Stimulated activated CD4-positive, alpha-beta T cell treated with anti-CD3 and anti-CD28 coated beads, Interleukin-15, amount 100 ng/mL, for 24 hours (primary cell): ENCODE data around the gene AKR1C1.
"Not testable (repeated sequence)": the region's sequence is repeated elsewhere in the genome, so short reads cannot be mapped to it uniquely, and the experiment has no call there.

Experiments
- DNase-seq: peaks from one replicate; pipeline ENCODE4 v3.0.0-alpha.2; 2020

The AKR1C1 gene

GRCh38 chr10:4947635-4948596 lies 15.3 kb upstream of the AKR1C1 start:
- DNase-seq: no peak

GRCh38 chr10:4951512-4952162 lies 11.6 kb upstream of the AKR1C1 start:
- not testable (repeated sequence) for DNase-seq

GRCh38 chr10:4953405-4953804 lies 9.8 kb upstream of the AKR1C1 start:
- DNase-seq: no peak

- DNase-seq: not testable (repeated sequence)
Observed at GRCh38 chr10:4956088-4956487, 7.1 kb upstream of the AKR1C1 start.

GRCh38 chr10:4956955-4957645 lies 6.1 kb upstream of the AKR1C1 start:
- DNase-seq: not testable (repeated sequence)

GRCh38 chr10:4961558-4961957 lies 1.7 kb upstream of the AKR1C1 start:
- not testable (repeated sequence) for DNase-seq

GRCh38 chr10:4962308-4962707 lies 907 bp upstream of the AKR1C1 start:
- not testable (repeated sequence) for DNase-seq

GRCh38 chr10:4963815-4964154 lies 570 bp downstream of the AKR1C1 start:
- not testable (repeated sequence) for DNase-seq

- not testable (repeated sequence) for DNase-seq
Observed at GRCh38 chr10:4965763-4966162, 2.5 kb downstream of the AKR1C1 start.

- not testable (repeated sequence) for DNase-seq
Observed at GRCh38 chr10:4967189-4967588, 4.0 kb downstream of the AKR1C1 start.

- DNase-seq: not testable (repeated sequence)
Observed at GRCh38 chr10:4969289-4969688, 6.1 kb downstream of the AKR1C1 start.

GRCh38 chr10:4970362-4970761 lies 7.1 kb downstream of the AKR1C1 start:
- not testable (repeated sequence) for DNase-seq

GRCh38 chr10:4972369-4973142 lies 9.3 kb downstream of the AKR1C1 start:
- not testable (repeated sequence) for DNase-seq

- DNase-seq: not testable (repeated sequence)
Observed at GRCh38 chr10:4973294-4973693, 10.1 kb downstream of the AKR1C1 start.

- DNase-seq: not testable (repeated sequence)
Observed at GRCh38 chr10:4974400-4974799, 11.2 kb downstream of the AKR1C1 start.

- DNase-seq: no peak
Observed at GRCh38 chr10:4977025-4977424, 13.8 kb downstream of the AKR1C1 start.

GRCh38 chr10:4978870-4979269 lies 15.7 kb downstream of the AKR1C1 start:
- DNase-seq: no peak

- DNase-seq: no peak
Observed at GRCh38 chr10:4980793-4981192, 17.6 kb downstream of the AKR1C1 start.

- DNase-seq: no peak
Observed at GRCh38 chr10:4981722-4982471, 18.7 kb downstream of the AKR1C1 start.

GRCh38 chr10:4982764-4983226 lies 19.6 kb downstream of the AKR1C1 start:
- DNase-seq: no peak

GRCh38 chr10:4983615-4984216 lies 20.5 kb downstream of the AKR1C1 start:
- no peak for DNase-seq
